ENCODE results near the gene HEXIM1.

Gene HEXIM1

GRCh38 chr17:45114117-45114932 lies 34.0 kb upstream of the HEXIM1 start:
- no peak overlapping the region for H3K4me3 ChIP-seq (replicated peaks; ENCODE audit: low read depth, low read length)
- no peak for DNase-seq (ENCODE audit: extremely low read depth, low read depth)
- no peak for TF ChIP-seq CTCF (IDR thresholded peaks at IDR 0.05; ENCODE audit: low read depth, low read length, missing control alignments)

- H3K4me3 ChIP-seq (replicated peaks; ENCODE audit: low read depth, low read length) = no peak overlapping the region
- no peak for DNase-seq (ENCODE audit: extremely low read depth, low read depth)
- TF ChIP-seq CTCF (IDR thresholded peaks at IDR 0.05; ENCODE audit: low read depth, low read length, missing control alignments) = no peak
Measured at GRCh38 chr17:45115015-45115625, 33.2 kb upstream of the HEXIM1 start.

- no peak overlapping the region for H3K4me3 ChIP-seq (replicated peaks; ENCODE audit: low read depth, low read length)
- no peak for DNase-seq (ENCODE audit: extremely low read depth, low read depth)
- no peak for TF ChIP-seq CTCF (IDR thresholded peaks at IDR 0.05; ENCODE audit: low read depth, low read length, missing control alignments)
Measured at GRCh38 chr17:45115871-45116270, 32.4 kb upstream of the HEXIM1 start.

GRCh38 chr17:45116434-45117016 lies 31.8 kb upstream of the HEXIM1 start:
- no peak for DNase-seq (ENCODE audit: extremely low read depth, low read depth)
- TF ChIP-seq CTCF (IDR thresholded peaks at IDR 0.05; ENCODE audit: low read depth, low read length, missing control alignments) = no peak
- no peak overlapping the region for H3K4me3 ChIP-seq (replicated peaks; ENCODE audit: low read depth, low read length)

- DNase-seq (ENCODE audit: extremely low read depth, low read depth) = no peak
- TF ChIP-seq CTCF (IDR thresholded peaks at IDR 0.05; ENCODE audit: low read depth, low read length, missing control alignments) = no peak
- no peak overlapping the region for H3K4me3 ChIP-seq (replicated peaks; ENCODE audit: low read depth, low read length)
Measured at GRCh38 chr17:45117334-45117733, 30.9 kb upstream of the HEXIM1 start.

GRCh38 chr17:45117848-45118646 lies 30.2 kb upstream of the HEXIM1 start:
- no peak overlapping the region for H3K4me3 ChIP-seq (replicated peaks; ENCODE audit: low read depth, low read length)
- no peak for TF ChIP-seq CTCF (IDR thresholded peaks at IDR 0.05; ENCODE audit: low read depth, low read length, missing control alignments)

More at GRCh38 chr17:45117848-45118646, 30.2 kb upstream of the HEXIM1 start:
- DNase-seq (ENCODE audit: extremely low read depth, low read depth) = no peak

Measured in HFF-Myc (cell line).